GM18873 (cell line): Measurements from ENCODE around the gene RAB3GAP1.

Experiments
- ATAC-seq: cut with Tn5 transposase; IDR thresholded peaks from one replicate; pipeline ENCODE4 v1.9.1; 2021; ENCODE audit warnings: mild to moderate bottlenecking, moderate library complexity, moderate number of reproducible peaks; ENCODE audit not compliant: unreplicated experiment, low FRiP score

The RAB3GAP1 gene

GRCh38 chr2:135203944-135204343 is 151.9 kb downstream of the RAB3GAP1 start:
- ATAC-seq, result no peak

- ATAC-seq, result no peak
These were observed 155.9 kb downstream of the RAB3GAP1 start for GRCh38 chr2:135208016-135208415.

- ATAC-seq, result no peak
These were observed 160.7 kb downstream of the RAB3GAP1 start for GRCh38 chr2:135212757-135213156.

GRCh38 chr2:135218426-135218825 is 166.3 kb downstream of the RAB3GAP1 start:
- no peak for ATAC-seq

- no peak for ATAC-seq
These were observed 167.1 kb downstream of the RAB3GAP1 start for GRCh38 chr2:135219226-135219625.
